ENCODE data around the gene KRT6B. TPM values are rescaled to one million over a fixed set of nuclear protein-coding genes. Genes with fewer than 3 reads are reported as not detected.
"Not testable (repeated sequence)": the region's sequence is repeated elsewhere in the genome, so short reads cannot be mapped to it uniquely, and the experiment has no call there.

KRT6B gene
- total RNA-seq, 1 experiment from 2014 or later: not detected

DNA sequence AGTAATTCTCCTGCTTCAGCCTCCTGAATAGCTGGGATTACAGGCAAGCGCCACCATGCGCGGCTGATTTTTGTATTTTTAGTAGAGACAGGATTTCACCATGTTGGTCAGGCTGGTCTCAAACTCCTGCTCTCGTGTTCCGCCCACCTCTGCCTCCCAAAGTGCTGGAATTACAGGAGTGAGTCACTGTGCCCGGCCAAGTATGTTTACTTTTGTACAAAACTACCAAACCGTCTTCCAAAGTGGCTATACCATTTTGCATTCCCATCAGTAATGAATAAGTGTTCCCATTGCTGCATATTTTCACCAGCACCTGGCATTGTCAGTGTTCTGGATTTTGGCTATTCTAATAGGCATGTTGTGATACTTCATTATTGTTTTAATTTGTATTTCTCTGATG is 49.5 kb upstream of the KRT6B start:
- no TSS peak for BruUV-seq (replicated peaks)
- Histone ChIP-seq H3K4me3 (replicated peaks in 1 of 2; ENCODE audit: low read depth in 1 of 2, low read length in 2 of 2) (no peak overlapping the region), H3K36me3 (ENCODE audit: control insufficient read depth in 1 of 2, insufficient read depth in 2 of 2, low read length in 2 of 2) (no peaks in the 10 kb centered on the region), H3K9ac (ENCODE audit: low read length) (no peak overlapping the region), H3K27me3 (ENCODE audit: insufficient read depth, low read length) (no peaks in the 10 kb centered on the region), H3K27ac (ENCODE audit: low read depth, low read length) (no peak overlapping the region), H3K4me1 (ENCODE audit: control insufficient read depth in 1 of 2, insufficient read depth in 2 of 2, low read length in 2 of 2) (peaks cover 11 to 44% of the 10 kb centered on the region in 2 experiments), H2AFZ (ENCODE audit: low read depth, low read length, poor library complexity, severe bottlenecking) (no peak overlapping the region), H4K20me1 (ENCODE audit: insufficient read depth) (no peaks in the 10 kb centered on the region), H3K79me2 (ENCODE audit: insufficient read depth, low read length) (no peaks in the 10 kb centered on the region), H3K9me3 (ENCODE audit: control insufficient read depth in 1 of 2, insufficient read depth in 1 of 2, low read depth in 1 of 2, low read length in 2 of 2) (no peaks in the 10 kb centered on the region), H3K9me2 (ENCODE audit: insufficient read depth) (no peaks in the 10 kb centered on the region), H3K4me2 (ENCODE audit: low read length) (peak overlapping the region; percentile 16)
- ChIA-PET RAD21 (ENCODE audit: low non-redundant PET in 1 of 2, low total read pairs in 2 of 2, uncharacterized antibody in 2 of 2, unreplicated experiment in 2 of 2) (no interaction called here), CTCF (no interaction called here), POLR2A (no interaction called here)
- no peak for ATAC-seq
- no peak for TF ChIP-seq SP1 (IDR thresholded peaks at IDR 0.05; ENCODE audit: low read depth)
- TF ChIP-seq ELF1 (IDR thresholded peaks at IDR 0.05; ENCODE audit: borderline replicate concordance, low read depth): no peak
- TF ChIP-seq, protein P1, sequence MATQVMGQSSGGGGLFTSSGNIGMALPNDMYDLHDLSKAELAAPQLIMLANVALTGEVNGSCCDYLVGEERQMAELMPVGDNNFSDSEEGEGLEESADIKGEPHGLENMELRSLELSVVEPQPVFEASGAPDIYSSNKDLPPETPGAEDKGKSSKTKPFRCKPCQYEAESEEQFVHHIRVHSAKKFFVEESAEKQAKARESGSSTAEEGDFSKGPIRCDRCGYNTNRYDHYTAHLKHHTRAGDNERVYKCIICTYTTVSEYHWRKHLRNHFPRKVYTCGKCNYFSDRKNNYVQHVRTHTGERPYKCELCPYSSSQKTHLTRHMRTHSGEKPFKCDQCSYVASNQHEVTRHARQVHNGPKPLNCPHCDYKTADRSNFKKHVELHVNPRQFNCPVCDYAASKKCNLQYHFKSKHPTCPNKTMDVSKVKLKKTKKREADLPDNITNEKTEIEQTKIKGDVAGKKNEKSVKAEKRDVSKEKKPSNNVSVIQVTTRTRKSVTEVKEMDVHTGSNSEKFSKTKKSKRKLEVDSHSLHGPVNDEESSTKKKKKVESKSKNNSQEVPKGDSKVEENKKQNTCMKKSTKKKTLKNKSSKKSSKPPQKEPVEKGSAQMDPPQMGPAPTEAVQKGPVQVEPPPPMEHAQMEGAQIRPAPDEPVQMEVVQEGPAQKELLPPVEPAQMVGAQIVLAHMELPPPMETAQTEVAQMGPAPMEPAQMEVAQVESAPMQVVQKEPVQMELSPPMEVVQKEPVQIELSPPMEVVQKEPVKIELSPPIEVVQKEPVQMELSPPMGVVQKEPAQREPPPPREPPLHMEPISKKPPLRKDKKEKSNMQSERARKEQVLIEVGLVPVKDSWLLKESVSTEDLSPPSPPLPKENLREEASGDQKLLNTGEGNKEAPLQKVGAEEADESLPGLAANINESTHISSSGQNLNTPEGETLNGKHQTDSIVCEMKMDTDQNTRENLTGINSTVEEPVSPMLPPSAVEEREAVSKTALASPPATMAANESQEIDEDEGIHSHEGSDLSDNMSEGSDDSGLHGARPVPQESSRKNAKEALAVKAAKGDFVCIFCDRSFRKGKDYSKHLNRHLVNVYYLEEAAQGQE (IDR thresholded peaks at IDR 0.05; ENCODE audit: low read depth): no peak
- no peak for TF ChIP-seq ZFX (IDR thresholded peaks at IDR 0.05)
- no peak for TF ChIP-seq YY1 (IDR thresholded peaks at IDR 0.05; ENCODE audit: extremely low read depth, insufficient replicate concordance, low read depth, low read length)
- TF ChIP-seq, protein P2, sequence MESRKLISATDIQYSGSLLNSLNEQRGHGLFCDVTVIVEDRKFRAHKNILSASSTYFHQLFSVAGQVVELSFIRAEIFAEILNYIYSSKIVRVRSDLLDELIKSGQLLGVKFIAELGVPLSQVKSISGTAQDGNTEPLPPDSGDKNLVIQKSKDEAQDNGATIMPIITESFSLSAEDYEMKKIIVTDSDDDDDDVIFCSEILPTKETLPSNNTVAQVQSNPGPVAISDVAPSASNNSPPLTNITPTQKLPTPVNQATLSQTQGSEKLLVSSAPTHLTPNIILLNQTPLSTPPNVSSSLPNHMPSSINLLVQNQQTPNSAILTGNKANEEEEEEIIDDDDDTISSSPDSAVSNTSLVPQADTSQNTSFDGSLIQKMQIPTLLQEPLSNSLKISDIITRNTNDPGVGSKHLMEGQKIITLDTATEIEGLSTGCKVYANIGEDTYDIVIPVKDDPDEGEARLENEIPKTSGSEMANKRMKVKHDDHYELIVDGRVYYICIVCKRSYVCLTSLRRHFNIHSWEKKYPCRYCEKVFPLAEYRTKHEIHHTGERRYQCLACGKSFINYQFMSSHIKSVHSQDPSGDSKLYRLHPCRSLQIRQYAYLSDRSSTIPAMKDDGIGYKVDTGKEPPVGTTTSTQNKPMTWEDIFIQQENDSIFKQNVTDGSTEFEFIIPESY (IDR thresholded peaks at IDR 0.05; ENCODE audit: extremely low read depth, insufficient replicate concordance, low read length): no peak
- no peak for TF ChIP-seq SRF (IDR thresholded peaks at IDR 0.05; ENCODE audit: low read depth)
- TF ChIP-seq, protein P3, sequence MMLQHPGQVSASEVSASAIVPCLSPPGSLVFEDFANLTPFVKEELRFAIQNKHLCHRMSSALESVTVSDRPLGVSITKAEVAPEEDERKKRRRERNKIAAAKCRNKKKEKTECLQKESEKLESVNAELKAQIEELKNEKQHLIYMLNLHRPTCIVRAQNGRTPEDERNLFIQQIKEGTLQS (IDR thresholded peaks at IDR 0.05): no peak
- TF ChIP-seq EGR1 (IDR thresholded peaks at IDR 0.05; ENCODE audit: low read depth): no peak
- TF ChIP-seq TCF7L2 (IDR thresholded peaks at IDR 0.05; ENCODE audit: borderline replicate concordance, extremely low read depth, insufficient read depth, insufficient read length): no peak
- no peak for TF ChIP-seq ZNF274 (IDR thresholded peaks at IDR 0.05; ENCODE audit: low read depth, low read length)
- no peak for TF ChIP-seq SIN3A (IDR thresholded peaks at IDR 0.05; ENCODE audit: low read depth)
- no peak for TF ChIP-seq POLR2AphosphoS5 (IDR thresholded peaks at IDR 0.05; ENCODE audit: low read depth, low read length)
- TF ChIP-seq EZH2phosphoT487 (IDR thresholded peaks at IDR 0.05; ENCODE audit: borderline replicate concordance): no peak
- no peak for TF ChIP-seq RAD21 (IDR thresholded peaks at IDR 0.05; ENCODE audit: low read depth)
- intact Hi-C loops (cut with micrococcal nuclease): no loop called here
- no peak for DNase-seq (ENCODE audit: low read depth, low spot score)

DNA sequence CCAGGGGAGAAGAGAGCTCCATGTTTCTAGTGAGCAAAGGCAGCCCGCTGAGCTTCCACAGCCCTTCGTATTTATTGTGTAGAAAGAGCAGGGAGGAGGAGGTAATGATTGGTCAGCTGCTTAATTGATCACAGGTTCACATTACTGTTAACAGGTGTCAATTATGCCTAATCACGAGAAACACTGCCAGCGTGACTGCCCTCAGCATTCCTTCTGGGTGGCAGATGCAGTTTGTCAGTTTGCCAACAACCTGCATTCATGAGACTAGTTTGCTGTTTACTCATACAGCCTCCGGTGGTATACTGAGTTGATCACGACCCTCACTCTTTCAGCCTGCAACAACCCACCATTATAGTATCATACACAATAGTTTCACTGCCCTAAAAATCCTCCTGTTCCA is 48.6 kb upstream of the KRT6B start:
- CTCF ChIA-PET: interaction anchor here (1.2 kb wide), 1 partner anchor 370 kb away, joined by 5 read pairs; no protein-coding TSS in a partner anchor
- RAD21 ChIA-PET (ENCODE audit: low non-redundant PET in 1 of 2, low total read pairs in 2 of 2, uncharacterized antibody in 2 of 2, unreplicated experiment in 2 of 2); H3K9me2 ChIP-seq (ENCODE audit: insufficient read depth); H3K27me3 ChIP-seq (ENCODE audit: insufficient read depth, low read length); BruUV-seq (replicated peaks); H3K27ac ChIP-seq (ENCODE audit: low read depth, low read length); H3K79me2 ChIP-seq (ENCODE audit: insufficient read depth, low read length); H4K20me1 ChIP-seq (ENCODE audit: insufficient read depth); POLR2A ChIA-PET; H3K36me3 ChIP-seq (ENCODE audit: control insufficient read depth in 1 of 2, insufficient read depth in 2 of 2, low read length in 2 of 2); H3K9me3 ChIP-seq (ENCODE audit: control insufficient read depth in 1 of 2, insufficient read depth in 1 of 2, low read depth in 1 of 2, low read length in 2 of 2); H3K4me2 ChIP-seq (ENCODE audit: low read length); DNase-seq (ENCODE audit: low read depth, low spot score); intact Hi-C loops (cut with micrococcal nuclease); H3K4me3 ChIP-seq (replicated peaks in 1 of 2; ENCODE audit: low read depth in 1 of 2, low read length in 2 of 2); H3K9ac ChIP-seq (ENCODE audit: low read length); H2AFZ ChIP-seq (ENCODE audit: low read depth, low read length, poor library complexity, severe bottlenecking); ATAC-seq: not testable (repeated sequence)
- peaks cover 20 to 54% of the 10 kb centered on the region in 2 experiments for H3K4me1 ChIP-seq (ENCODE audit: control insufficient read depth in 1 of 2, insufficient read depth in 2 of 2, low read length in 2 of 2)
